Stimulated activated CD8-positive, alpha-beta memory T cell treated with anti-CD3 and anti-CD28 coated beads, Interleukin-15, amount 100 ng/mL, for 4 hours (primary cell): ENCODE results near the gene RAB3A.
"Not testable (repeated sequence)": the region's sequence is repeated elsewhere in the genome, so short reads cannot be mapped to it uniquely, and the experiment has no call there.

Experiments used
- DNase-seq, 2 donors: peaks; one replicate each; pipeline ENCODE4 v3.0.0-alpha.2; 2020; ENCODE audit warnings: low read depth in 2 of 2

RAB3A gene

DNA sequence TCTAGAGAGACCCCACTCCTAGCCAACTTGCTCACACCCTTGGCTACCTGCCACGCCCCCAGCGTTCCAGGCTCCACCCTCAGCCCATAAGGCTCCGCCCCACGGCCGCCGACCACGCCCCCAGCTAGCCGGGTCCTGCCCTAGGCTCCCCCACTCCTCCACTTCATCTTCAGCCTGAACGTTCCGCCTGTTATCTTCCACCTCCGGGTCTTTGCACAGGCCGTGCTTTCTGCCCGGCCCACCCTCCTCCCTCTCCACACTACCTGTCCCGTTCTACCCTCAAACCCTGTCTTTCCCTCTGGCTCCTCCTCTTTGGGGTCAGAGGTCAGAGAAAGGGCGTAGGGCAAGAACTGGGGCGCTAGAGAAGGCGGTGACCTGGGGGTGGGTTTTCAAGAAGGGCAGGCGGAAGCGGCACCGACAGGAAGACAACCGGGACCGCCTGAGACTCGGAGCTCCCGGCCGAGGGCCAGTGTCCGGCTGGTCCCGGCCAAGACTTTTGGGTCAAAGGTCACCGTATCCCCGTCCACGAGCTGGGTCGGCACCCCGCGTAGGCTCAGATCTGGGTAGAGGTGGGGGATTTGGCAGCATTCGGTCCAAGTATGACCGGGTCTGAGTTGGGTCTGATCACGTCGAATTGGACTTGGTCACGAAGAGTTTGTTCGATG, 20.1 kb upstream of the RAB3A start:
- no peak for DNase-seq

DNA sequence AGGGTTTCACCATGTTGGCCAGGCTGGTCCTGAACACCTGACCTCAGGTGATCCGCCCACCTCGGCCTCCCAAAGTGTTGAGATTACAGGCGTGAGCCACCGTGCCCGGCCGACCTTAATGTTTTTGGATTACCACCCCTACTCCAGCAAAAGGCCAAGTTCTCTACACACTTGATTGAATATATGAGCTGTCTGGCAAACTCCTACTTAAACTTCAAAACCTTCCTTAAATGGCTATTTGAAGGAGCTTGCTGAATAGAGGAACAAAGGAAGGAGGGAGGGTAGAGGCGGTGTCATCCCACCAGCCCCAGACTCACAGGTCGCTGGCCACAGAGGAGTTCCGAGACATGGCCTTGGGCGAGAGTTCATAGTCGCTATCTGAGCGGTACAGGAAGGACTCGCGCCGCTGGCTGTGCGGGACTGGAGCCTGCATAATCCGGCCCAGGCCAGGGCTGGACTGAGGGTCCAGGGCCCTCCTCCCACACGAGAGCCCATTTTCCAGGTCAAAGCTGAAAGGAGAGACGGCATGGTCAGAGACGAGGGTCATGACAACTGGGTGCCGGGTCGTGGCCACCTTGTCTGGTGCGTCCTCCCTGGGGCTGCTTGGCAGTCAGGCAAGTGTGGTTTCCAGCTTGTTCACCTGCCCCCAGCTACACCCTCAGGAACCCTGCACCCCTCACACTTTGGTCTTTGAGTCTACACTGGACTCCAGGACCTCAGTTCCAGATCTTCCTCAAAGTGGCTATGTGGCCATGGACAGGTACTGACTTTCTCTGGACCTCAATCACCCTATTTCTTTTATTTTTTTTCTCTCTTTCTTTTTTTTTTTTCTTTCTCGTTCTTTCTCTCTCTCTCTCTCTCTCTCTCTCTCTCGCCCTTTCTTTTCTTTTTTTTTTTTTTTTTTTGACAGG, 18.2 kb upstream of the RAB3A start:
- DNase-seq, result no peak

DNA sequence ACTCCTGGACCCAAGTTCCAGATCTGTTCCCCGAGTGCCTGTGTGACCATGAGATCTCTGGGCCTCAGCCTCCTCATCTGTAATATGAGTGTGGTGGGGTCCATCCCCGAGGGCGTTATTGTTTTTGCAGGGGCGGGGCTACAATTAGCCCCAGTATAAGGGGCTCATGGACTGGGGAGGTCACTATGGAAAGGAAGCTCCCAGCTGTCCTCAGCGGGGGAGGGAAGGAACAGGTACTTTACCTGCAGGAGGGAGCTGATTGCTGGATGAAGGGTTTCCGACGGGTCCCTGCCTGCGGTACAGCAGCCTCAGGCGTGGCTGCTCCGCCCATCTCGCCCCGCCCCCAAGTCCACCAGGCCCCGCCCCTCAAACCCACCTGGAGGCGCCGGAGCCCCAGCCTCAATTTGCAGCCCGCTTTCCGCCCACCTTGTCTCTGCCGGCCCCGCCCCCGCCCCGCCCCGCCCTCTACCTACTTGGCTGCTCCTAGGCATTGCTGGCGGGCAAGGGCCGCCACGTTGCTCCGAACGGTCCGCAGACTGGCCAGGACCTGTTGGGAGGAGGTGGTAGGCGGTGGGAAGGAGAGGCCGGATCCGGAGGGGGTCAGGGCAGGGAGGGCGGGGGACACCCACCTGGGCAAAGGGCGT, 16.9 kb upstream of the RAB3A start:
- DNase-seq, result no peak

DNA sequence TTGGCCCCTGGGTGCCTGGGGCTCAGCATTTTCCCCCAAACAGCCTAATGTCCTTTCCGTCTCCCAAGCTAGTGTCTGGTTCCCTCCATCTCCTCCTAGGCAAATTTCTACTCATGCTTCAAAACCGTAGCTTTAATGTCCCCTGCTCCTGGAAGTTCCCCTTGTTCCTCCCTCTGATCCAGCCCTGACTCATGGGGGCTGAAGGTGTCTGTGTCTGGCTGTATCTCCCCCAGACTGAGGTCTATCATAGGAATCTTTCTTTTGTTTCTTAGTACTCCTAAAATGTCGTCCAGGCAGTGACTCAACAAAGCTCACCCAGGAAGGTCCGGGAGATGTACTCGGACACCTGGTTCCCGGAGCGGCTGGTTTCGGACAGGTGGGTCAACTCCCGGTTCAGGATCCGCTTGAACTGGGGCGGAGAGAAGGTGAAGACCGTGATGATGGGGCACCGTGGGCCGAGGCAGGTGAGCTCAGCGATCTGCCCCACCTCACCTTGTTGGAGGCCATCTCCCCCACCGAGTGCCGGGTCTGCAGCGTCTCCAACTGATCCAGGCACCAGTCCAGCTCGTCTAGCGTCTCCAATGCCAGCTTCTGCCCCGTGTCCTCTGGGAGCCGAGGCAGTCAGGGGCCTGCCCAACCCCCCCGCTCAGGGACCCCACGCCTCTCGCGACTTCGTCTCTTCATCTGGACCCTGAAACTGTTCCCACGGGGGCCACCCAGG, 16.2 kb upstream of the RAB3A start:
- no peak for DNase-seq

DNA sequence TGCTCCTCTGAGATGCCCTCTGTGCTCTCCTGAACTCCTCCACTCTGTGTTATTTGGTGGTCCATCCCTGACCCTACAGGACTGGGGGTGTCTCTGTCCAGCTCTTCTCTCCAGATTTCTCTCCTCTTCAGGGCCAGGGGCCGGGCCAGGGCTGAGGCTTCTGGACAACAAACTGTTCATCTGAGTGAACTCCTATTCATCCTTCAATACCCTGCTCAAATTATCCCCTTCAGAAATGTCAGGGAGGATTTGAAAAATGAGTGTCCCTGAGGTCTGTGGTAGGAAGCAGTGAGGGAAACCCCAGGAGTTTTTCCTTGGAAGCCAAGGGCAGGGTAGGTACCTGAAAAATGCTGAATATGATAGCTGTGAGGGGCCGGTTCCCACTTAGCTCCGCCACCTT, 14.8 kb upstream of the RAB3A start:
- no peak for DNase-seq

DNA sequence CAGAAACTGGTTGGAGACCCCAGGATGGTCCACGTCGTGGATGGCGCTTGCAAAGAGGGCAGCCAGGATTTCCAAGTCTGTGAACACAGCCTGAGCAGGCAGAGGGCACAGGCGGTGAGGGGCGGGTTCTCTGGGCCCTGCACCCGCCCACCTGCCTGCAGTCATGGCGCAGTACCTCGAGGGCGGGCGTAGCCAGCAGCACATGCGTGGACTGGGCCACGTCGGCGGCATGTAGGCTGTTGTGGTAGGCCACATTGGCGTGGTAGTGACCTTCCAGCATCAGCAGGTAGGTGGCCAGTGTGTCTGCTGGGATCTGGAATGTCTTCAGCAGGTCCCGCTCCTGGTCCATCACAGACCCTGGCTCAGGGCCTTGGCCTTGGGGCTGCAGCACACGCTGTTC, 14.3 kb upstream of the RAB3A start:
- DNase-seq, result no peak

DNA sequence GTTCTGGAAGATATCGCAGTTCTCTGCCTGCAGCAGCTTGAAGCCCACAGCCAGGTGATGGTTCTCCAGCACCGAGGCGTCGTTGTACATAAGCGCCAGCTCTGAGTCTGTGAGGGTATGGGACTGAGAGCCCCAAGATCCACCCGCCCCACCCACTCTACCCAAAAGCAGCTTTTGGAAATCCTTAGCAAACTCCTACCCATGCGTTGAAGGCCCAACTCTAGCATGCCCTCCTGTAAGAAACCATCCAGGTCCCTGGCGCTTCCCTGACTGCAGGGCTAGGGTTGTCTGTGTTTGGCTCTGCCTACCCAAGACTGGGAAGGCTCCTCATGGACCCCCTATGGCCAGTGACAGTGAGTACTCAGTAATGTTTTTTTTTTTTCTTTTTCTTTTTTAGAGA, 12.9 kb upstream of the RAB3A start:
- DNase-seq, result no peak

DNA sequence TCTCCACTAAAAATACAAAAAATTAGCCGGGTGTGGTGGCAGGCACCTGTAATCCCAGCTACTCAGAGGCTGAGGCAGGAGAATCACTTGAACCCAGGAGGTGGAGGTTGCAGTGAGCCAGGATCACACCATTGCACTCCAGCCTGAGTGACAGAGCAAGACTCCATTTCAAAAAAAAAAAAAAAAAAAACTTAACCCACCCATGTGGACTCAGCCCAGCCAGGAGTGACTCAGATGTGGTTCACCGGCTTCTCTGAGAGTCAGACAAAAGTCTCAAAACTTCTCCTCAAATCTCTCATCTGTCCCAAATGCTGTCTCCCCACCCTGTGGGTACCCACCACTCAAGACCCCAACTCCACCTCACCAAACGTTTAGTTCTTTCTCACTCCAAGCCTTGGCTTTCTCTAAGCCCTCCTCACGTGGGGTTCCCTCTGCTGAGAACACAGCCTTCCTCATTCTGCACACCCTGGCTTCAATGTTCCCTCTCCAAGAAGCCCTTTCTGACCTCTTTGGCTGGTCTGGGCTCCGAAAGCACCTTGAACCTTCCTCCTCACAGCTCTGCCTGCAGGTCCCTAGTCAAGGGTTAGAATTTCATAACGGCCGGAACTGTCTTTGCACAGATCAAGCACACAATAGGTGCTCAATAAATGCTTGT, 11.1 kb upstream of the RAB3A start:
- DNase-seq, result no peak

DNA sequence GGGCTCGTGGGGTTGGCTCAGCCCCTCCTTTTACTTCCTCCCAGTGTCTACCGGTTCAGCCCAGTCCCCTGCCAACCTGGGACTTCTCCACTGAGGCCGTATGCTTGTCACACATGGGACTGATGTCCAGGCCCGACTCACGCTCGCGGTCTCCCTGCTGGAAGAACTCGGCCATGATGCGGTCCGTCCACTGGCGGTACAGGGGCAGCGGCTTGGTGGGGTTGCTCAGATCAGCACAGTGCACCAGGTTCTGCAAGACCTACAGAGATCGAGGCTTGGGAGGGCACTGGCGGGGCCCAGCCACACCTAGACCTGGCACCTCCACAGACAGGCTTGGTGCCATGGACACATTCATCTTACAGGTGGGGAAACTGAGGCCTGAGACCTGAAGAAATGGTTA, 7.8 kb upstream of the RAB3A start:
- DNase-seq, result no peak

DNA sequence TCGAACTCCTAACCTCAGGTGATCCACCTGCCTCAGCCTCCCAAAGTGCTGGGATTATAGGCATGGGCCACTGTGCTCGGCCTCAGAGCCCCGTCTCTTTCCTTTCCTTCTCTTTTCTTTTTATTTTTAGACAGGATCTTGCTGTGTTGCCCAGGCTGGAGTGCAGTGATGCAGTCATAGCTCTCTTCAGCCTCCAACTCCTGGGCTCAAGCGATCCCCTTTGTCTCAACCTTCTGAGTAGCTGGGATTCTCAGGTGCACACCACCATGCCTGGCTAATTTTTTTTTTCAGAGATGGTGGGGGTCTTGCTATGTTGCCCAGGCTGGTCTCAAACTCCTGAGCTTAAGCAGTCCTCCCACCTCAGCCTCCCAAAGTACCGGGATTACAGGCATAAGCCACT, 6.1 kb upstream of the RAB3A start:
- DNase-seq, result not testable (repeated sequence)

DNA sequence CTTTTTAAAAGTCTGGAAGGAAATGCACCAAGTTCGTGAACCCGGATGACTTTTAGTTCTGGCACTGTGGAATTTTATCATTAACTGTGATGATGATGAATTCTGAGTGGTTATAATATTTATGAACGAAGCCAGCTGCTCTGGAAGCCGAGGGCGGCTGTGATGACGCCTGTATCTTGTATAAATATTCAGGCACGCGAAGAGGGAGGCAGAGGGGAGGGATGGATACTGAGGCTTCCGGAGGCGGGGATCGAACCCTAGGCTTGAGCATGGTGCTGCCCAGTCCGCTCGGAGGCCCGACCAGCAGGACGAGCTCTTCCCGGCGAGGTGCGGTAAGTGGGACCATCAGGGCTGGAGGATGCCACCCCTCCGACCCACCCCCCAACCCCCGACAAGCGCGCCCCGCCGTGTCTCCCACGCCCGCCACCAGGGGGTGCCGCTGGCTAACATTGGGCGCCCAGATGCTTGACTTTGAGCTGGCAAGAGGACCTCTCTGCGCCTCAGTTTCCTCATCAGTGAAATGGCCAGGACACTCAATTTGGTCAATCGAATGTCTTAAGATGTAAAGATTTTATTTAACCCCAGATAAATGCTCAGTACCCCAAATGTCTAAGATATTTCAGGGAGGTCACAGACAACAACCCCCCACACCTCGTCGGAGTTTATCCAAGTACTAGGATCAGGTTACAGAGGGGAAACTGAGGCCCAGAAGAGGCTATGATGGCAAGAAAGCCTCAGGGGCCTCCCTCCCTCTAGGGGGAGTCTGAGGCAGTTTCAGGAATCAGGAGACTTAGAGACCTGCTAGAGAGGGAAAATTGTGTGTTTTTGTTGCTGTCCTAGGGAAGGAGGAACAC, 4.5 kb upstream of the RAB3A start:
- no peak for DNase-seq

DNA sequence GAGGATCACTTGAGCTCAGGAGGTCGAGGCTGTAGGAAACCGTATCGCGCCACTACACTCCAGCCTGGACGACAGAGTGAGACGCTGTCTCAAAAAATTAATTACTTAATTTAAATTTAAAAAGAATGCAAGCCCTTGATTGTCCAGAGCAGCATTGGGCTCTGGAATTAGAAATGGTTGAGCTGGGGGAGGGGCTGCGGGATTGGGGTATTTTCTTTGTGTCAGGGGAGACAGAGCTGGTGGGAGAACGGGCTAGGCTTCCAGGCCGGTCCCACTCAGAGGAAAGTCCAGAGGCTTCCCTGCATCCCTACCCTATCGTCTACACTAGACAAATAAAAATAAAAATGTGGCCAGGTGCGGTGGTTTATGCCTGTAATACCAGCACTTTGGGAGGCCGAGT, 2.2 kb upstream of the RAB3A start:
- no peak for DNase-seq

DNA sequence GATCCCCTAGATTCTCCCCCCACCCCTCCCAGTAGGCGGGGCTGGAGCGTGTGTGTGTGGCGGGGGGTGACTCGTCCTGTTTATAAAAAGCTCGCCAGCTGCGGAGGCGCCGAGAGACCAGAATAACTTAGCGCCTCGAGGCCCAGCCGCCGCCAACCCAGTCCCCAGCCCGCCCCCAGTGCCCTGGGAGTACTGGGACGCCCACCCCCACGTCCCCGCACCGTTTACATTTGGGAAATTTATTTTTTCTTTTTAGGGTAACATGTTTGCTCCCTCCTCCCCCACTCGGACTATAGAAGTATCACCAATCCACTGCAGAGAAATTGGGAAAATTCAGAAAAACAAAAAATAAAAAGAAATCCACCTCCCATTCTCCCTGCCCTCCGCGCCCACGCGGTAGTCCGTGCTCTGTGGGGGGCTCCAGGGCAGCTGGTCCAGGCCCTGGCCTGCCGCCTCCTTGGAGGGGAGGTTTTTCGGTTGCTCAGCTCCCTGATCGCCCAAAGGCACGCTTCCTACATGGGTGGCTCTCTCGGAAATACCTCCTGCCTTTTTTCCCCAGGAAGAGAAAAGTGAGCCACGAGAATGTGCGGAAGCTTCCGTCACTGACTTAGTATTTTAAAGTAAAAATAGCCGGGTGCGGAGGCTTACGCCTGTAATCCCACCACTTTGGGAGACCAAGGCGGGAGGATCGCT, 1.5 kb upstream of the RAB3A start:
- no peak for DNase-seq

DNA sequence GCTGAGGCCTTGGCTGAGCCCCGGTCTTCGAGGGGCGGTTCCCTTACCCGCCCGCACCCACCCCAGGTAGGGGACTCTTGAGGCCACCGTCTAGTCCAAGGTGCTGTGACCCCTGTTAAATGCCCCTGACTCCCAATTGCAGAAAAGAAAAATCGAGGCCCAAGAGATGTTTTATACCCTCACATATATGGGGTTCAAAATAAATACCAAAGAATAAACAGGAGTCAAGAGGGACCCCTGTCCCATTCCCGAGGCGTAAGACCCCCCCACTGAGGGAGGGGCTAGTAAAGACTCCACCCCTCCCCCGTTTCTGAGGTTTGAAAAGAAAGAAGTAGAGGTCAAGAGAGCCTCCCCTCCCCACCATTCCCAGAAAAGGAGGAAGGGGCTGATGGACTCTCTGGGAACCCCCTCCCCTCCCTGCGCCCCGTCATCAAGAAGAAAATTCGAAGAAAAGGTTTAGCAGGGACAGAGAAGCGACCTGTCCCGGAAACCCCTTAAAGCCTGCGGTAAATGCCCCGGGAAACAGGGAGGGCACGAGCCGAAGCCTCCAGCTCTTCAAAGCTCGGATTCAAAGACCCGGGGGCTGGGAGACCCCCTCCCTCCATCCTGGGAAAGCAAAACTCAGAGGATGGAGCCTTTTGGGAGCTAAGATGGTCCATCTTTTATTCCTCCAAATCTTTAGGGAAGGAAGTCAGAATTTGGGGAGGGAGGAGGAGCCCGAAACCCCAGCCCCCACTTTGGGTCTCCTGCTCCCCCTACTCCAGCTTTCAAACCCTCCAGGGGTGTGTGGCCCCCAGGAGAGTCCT, 755 bp upstream of the RAB3A start:
- no peak for DNase-seq

DNA sequence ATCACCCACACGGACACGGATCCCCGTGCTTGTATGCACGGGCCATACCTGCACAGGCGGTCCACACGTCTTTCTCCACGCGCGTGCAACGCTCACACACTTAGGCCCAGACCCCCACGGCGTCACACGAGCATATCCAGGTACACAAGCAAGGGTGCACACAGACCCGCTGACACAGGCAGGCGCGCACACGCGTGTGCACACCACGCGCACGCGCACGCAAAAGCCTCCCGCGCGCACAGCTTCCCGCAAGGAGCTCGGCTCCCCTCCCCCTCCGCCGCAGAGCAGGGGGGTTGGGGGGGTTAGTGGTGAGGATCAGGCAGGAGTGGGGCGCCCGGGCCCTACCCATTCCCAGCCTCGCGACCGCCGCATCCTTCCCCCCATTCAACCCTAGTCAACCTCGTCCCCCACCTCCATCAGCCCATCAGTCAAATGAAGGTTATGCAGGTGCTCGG, 407 bp downstream of the RAB3A start:
- DNase-seq, result no peak

DNA sequence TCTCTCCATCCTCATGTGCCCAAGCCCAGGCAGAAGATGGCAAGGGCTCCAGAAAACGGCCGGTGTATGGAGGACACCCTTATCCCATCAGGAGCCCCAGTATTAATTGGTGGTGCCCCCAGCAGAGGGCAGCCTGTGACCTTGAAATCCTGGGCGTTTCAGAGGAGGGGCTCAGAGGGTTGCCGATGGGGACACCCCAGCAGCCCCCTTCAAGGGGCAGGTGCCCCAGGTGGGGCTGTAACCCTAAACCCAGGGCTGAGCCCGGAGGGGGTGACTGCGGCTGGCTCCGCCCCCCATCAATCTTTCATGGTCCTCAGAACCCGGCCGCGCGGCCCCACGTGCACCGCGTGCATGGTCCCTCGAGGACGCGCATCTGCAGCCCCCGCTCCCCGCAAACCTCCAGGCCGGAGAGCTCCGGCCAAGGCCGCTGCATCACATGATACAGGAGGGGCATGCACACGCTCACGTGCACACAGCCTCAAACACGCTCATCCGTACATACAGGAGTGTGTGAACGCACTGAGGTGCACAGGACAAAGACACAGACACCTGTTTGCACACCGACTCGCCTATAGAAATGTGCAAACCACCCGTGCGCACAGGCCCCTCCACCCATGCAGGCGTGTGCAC, 949 bp downstream of the RAB3A start:
- no peak for DNase-seq

DNA sequence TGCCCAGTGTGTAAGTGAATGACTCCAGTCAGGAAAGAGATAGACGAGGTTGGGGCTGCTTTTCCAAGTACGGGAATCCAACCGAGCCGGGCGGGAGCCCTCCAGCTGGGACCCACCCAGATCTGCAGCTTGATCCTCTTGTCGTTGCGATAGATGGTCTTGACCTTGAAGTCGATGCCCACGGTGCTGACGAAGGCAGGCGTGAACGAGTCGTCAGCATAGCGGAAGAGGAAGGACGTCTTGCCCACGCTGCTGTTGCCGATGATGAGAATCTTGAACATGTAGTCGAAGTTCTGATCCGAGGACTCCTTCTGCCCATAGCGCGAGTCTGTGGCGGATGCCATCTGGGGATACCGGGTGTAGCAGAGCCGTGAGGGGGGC, 1.5 kb downstream of the RAB3A start:
- no peak for DNase-seq

DNA sequence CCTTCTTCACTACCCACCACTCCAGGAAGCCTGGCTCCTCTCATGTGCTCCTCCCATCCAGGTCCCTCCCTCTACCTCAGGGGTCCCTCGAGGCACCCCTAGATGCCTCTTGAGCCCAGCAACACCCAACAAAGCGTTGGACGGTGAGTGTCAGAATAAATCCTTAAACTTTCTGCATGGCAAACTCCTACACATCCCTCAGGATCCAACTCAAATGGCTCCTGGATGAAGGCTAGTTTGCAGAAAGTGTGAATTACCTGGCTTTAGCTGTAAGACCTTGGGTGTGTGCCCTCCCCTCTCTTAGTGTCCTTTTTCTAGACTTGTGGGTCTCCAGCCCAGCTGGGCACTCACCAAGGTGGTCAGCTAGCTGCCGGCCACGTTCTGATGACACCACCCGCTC, 5.5 kb downstream of the RAB3A start:
- no peak for DNase-seq

DNA sequence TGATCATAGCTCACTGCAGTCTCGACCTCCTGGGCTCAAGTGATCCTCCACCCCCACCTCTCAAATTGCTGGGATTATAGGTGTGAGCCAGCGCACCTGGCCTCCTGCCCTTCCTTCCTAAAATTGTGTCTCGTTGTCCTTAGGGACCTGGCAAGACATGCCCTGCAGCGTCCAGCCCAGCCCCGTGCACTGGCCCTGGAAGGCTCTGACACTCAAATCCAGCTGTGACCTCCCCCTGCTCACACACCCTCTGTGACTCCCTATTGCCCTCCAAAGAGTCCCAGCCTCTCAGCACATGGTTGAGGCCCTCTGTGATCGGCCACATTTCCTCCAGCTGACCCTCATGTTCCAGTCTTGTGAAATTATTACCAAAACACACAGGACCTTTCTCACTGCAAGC, 5.9 kb downstream of the RAB3A start:
- DNase-seq, result no peak
